Measurements from ENCODE around the gene INAFM1.
"Not testable (repeated sequence)": the region's sequence is repeated elsewhere in the genome, so short reads cannot be mapped to it uniquely, and the experiment has no call there.

The INAFM1 gene

DNA sequence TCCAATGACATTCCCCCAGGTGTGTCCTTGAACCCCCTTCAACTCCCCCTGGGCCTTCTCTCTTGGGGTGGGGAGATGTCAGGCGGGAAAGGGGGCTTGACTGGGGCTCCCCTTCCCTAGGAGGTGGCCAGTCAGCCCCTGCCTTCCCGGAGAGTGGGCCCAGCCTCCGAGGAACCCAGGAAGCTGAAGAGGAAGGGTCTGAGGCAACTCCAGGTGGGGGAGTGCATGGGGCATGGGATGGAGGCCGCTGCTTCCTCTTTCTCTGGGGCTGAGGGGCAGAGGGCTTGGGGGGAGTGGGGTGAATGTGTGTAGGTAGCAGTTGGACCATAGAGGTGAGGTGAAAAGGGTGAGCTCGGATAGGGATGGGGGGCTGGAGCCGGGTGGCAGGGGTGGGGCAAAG is 2.7 kb upstream of the INAFM1 start:
- DNase-seq: no peak

DNA sequence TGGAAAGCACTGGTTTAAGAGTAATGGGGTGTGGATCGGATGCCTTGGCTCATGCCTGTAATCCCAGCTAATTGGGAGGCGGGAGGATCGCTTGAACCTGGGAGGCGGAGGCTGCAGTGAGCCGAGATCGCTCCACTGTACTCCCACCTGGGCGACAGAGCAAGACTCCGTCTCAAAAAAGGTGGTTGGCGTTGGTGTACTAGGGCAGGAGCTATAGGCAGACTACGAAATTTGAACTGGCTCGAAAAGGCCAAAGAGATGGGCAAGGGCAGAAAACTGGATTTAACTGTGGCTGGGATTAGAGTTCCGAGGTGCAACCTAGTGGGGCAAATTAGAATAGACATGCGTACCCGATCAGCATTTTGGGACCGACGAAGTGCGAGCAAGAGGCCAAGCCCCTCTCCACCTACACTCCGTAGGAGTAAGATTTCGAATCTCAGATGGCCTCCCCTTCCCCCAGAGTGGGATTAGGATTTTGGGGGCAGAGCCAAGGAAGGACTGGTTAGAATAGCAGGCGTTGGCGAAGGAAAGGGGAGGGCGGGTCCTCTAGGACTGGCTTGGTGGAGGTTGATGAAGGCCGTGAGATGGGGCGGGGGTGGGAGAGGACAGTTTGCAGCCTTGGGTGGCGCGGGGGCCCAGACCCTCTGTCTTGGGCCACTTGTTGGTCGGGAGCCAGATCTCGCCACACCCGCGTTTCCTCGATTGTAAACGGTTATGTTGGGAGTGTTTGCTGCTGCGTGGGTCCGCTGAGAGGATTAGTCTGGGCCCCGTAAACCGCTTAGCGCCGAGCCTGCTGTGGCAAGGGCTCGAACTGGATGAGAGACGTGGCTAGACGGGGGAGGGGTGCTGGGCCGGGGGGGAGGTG is 2.0 kb upstream of the INAFM1 start:
- peak; percentile 73 for DNase-seq

DNA sequence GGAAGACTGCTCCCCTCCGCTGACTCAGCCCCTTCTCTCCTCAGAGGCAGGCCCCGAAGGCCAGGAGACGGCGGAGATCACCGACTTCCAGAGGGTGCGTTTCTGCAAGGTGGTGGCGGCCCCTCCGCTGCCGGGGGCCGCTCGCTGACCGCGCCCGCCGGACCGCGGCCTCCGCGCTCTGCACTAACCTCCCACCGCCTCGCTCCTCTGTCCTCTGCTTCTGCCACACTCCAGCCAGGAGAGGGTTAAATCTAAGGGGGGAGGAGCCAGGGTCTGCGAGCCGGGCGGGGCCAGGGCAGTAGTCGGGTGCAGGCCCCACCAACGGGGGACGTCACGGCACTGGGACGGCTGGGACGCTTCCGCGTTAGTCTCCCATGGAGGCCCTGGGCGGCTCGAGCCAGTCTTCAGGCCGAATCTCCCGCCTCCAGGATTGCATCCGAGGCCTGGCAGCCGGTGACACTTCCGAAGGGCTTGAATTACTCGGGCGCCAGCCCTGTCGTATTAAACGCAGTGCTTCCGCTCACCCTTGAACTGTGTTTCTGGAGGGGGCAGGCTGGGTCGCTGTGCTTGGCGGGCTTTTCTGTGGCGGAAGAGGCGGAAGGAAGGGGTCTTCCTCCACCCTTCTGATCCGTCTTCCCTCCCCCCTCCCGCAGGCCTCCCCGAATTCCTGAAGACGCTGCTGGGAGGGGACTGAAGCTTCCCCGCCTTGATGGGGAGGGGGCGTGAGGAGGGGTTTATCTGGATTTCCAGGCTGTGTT is 1.2 kb upstream of the INAFM1 start:
- peak; percentile 96 for DNase-seq

DNA sequence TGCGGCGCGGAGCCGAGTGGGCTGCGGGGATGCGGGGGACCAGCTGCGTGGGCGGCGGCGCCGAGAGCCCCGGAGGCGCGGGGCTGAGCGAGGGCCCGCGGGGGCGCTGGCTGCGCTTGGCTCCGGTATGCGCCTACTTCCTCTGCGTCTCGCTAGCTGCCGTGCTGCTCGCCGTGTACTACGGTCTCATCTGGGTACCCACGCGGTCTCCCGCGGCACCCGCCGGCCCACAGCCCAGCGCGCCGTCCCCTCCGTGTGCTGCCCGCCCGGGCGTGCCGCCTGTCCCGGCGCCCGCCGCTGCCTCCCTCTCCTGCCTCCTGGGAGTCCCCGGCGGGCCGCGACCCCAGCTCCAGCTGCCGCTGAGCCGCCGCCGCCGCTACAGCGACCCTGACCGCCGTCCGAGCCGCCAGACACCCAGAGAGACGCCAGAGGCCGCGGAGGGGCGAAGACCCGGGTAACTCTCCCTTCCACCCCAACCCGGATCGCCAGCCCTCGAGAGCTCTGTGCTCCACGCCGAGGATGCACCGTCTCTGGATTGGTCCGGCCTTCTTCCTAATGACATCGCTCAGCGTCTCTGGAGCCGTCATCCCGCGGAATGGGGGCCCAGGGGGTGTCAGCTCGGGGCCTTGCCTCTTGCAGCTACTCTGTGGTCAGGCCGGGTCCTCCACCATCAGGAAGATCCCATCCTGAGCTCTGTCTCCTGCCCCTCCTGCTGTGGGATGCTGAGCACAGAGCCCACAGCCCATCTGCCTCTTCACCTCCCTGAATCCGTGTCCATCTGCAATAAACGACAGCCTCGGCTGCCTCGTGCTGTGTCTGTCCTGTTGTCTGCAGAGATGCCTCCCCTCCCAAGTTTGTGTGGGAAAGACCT is 441 bp downstream of the INAFM1 start:
- peak; percentile 70 for DNase-seq

DNA sequence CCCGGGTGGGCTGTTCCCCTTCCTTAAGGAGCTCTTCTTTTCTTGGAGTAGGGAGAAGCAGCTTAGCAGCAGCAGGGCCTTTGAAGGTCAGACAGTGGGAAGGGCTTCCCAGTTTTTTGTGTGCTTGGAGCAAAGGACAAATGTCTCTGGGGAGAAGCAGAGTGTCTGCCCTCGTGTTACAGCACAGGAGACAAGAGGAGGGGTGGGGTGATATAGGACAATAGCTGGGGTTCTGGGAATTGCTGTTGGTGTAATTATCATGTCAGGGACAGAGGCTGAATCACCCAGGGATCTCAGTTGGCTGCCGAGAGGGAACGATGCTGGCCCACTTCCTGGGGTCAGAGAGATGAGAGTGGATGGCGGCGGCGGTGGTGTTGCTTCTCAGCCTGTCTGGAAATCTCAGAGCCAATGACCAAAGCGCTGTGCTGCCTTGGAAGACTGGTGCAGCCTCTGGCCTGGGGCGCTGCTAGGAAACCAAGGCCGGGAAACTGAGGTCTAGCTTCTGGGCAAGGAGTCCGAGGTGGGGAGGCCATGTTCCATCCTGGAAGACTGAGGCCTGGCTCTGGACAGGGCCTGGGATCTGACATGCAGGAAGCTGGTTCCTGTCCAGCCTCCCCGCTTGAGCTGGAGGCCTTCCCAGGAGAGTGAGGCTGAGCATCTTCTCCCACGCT is 1.2 kb downstream of the INAFM1 start:
- no peak for DNase-seq

DNA sequence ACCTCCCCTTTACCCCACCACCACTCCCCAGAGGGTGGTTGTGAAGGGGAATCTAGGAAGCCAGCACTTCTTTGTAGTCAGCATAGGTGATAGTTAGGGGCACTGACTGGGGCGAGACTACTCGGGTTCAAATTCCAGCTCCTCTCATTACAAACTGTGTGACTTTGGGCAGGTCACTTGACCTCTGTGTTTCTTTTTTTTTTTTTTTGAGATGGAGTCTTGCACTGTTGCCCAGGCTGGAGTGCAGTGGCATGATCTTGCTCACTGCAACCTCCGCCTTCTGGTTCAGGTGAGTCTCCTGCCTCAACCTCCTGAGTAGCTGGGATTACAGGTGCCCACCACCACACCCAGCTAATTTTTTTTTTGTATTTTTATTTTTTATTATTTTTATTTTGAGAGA is 1.8 kb downstream of the INAFM1 start:
- not testable (repeated sequence) for DNase-seq

DNA sequence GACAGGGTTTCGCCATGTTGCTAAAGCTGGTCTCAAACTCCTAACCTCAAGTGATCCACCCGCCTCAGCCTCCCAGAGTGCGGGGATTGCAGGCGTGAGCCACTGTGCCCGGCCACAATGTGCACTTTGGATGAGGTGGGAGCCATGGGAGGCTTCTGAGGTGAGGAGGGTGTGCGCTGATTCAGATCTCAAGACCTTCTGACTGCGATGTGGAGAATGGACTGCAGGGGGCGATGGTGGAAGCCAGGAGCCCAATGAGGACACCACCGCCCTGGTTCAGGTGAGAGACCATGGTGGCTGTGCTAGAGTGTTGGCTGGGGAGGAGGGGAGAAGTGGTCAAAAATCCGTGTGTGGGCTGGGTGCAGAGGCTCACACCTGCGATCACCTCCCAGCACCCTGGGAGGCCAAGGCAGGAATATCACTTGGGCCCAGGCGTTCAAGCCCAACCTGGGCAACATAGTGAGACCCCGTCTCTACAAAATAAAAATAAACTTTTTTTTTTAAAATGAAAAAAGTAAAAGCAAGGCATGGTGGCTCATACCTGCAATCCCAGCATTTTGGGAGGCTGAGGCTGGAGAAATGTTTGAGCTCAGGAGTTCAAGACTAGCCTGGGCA is 5.6 kb downstream of the INAFM1 start:
- DNase-seq: no peak

DNA sequence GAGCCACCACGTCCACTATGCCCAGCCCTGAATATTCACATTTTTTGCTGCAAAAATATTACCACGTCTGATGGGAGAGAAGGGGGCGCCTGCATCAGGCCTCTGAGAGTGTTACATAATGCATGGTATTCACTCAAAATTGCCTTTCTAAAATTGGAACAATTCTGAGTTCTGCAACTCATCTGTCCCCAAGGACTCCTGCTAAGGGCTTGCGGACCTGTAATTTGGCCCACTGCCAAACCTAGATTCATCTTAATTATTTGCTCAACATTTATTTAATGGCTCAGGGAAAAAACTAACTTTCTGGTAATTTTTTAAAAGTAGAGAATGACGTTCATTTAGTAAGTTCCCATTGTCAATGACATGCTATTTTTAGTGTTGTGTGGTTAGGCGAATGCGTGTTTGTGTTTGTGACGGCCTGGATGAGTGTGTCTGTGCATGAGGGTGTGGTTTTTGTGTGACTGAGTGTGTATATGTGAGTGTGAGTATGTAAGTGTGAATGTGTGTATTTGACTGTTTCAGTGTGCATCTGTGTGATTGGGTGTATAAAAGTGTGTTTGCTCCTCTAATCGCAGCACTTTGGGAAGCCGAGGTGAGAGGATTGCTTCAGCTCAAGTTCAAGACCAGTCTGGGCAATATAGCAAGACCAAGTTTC is 8.8 kb downstream of the INAFM1 start:
- DNase-seq: no peak

DNA sequence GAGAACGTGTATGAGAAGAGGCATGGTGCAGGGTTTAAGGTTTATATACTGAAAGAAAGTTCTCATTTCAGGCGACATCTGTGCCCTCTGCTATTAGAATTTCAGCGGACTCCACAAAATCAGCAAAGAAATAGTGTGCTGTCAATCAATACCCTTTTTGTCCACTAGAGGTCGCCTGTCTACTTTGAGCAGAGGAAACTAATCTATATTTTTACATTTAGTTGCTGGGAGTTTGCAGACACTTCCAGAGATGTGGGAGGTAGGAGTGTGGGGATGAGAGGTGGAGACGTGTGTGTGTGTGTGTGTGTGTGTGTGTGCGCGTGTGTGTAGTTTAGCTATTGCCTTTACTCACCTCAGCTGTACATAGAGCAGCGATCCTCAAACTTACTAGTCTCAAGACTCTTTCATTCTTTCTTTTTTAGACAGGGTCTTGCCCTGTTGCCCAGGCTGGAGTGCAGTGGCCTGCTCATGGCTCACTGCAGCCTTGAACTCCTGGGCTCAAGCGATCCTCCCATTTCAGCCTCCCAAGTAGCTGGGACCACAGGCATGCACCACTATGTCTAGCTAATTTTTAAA is 9.7 kb downstream of the INAFM1 start:
- DNase-seq: no peak

DNA sequence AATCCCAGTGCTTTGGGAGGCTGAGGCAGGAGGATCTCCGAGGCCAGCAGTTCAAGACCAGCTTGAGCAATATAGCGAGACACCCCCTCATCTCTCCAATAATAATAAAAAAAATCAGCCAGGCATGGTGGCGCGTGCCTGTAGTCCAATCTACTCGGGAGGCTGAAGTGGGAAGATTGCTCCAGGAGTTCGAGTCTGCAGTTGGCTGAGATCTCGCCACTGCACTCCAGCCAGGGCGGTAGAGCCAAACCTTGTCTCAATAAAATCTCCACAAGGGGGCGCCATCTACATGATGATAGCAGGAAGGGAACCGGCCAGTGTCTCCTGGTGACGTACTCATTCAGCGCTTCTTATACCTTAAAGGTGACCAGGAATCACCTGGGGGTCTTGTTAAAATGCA is 21.4 kb downstream of the INAFM1 start:
- DNase-seq: no peak

DNA sequence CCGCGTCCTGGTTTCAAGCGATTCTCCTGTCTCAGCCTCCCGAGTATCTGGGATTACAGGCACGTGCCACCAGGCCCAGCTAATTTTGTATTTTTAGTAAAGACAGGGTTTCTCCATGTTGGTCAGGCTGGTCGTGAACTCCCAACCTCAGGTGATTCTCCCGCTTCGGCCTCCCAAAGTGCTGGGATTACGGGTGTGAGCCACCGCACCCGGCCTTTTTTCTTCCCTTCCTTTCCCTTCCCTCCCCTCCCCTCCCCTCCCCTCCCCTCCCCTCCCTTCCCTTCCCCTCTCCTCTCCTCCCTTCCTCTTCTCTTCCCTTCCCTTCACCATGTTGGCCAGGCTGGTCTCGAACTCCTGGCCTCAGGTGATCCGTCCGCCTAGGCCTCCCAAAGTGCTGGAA is 26.2 kb downstream of the INAFM1 start:
- DNase-seq: not testable (repeated sequence)

DNA sequence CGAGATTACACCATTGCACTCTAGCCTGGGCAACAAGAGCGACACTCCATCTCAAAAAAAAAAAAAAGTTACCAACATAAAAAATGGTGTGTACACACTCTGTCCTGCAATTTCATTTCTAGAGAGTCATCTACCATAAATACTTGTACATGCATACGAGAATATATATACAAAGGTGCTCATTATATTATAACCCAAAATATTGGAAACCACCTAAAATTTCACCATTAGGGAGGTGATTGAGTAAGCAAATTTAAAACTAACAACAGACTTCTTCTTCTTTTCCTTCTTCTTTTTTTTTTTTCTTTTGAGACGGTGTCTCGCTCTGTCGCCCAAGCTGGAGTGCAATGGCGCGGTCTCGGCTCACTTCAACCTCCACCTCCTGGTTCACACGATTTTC is 27.6 kb downstream of the INAFM1 start:
- DNase-seq: no peak

DNA sequence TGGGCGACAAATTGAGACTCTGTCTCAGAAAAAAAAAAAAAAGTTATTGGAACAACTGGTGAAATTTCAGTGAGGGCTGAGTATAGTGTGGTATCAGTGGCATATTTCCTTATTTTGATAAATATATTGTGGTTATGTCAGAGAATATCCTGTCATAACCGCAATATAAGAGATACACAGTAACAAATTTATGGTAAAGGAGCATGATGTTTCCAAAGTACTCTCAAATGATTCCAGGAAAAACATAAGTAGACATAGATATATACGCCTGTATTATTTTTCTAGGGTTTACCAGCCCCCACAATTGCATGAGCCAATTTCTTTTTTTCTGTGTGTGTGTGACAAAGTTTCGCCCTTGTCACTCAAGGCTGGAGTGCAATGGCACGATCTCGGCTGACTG is 29.3 kb downstream of the INAFM1 start:
- no peak for DNase-seq

DNA sequence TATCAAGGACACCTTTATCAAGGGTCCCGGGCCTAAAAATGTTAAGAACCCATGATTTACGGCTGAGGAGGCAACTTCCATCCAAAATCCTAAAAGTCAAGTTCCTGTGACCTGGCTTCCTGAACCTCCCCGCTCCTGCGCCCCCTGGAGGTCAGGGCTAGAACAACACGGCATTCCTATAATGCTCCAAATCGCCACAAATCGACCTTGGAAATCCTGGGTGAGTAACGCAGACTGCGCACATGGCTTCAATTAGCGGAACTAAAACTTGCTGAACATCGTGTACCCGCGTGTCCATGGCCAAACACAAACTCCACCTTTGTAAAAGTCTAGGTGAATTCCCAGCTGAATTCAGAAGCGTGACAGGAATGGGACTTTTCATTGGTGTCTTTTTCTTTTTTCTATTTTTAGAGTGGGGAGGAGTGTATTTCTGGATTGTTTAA is 30.6 kb downstream of the INAFM1 start:
- peak; percentile 52 for DNase-seq

DNA sequence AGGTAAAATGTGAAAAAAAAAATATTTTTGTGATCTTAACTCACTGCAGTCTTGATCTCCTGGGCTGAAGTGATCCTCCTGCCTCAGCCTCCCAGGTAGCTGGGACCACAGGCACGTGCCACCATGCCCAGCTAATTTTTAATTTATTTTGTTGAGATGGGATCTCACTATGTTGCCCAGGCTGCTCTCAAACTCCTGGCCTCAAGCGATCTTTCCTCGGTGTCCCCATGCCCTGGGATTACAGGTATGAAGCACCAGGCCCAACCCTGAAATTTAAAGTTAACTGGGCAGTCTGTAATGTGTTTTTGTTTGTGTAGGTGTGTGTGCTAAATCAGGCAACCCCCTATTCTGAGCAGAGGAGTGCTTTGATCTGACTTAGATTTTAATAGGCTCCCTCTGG is 31.6 kb downstream of the INAFM1 start:
- no peak for DNase-seq

DNA sequence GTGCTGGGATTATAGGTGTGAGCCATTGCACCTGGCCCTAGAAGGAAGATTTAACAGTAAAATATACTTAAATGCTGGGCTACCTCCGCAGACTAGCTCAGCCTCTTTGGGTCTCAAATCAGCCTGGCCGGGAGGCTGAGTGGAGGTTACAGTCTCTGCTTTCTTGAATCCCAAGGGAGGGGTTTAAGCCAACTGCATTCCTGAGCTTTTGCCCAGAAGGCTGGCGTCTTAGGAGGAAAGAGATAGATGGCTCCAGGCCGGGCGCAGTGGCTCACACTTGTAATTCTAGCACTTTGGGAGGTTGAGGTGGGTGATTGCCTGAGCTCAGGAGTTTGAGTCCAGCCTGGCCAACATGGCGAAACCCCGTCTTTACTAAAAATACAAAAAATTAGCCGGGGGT is 34.4 kb downstream of the INAFM1 start:
- DNase-seq: no peak

DNA sequence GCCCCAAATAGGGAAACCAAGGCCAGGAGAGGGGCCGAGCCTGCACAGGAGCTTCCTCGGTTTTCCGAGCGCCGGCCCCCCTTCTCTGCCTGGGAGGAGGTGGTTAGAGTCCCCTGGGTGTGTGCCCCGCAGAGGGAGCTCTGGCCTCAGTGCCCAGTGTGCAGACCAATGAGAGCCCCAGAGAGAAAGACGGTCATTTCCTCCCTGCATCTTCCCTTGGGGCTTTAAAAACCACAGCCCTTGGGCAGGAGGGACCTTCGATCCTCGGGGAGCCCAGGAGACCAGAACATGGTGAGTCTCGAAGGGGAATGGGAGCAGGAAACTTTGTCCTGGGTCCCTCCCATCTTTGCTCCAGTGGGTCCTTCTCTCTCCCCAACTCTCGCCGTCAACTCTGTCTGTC is 34.9 kb downstream of the INAFM1 start, which contains the start of gene C5AR1:
TSS of gene C5AR1 (plus strand) at position 254 of the 400 bp plus-strand sequence. CDS start at position 289, 35 bp downstream.
- DNase-seq: no peak

DNA sequence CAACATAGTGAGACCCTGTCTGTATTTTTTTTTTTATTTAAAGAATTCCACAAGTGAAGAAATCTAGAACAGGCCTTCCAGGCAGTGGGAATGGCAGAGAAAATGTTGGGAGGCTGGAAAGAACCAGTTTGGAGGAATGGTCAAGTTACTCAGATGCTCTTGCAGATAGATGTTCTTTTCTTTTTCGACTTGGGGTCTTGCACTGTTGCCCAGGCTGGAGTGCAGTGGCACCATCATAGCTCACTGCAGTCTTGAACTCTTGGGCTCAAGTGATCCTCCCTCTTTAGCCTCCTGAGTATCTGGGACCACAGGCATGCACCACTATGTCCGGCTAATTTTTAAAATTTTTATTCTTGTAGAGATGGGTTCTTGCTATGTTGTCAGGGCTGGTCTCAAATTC is 35.6 kb downstream of the INAFM1 start:
- DNase-seq: no peak

DNA sequence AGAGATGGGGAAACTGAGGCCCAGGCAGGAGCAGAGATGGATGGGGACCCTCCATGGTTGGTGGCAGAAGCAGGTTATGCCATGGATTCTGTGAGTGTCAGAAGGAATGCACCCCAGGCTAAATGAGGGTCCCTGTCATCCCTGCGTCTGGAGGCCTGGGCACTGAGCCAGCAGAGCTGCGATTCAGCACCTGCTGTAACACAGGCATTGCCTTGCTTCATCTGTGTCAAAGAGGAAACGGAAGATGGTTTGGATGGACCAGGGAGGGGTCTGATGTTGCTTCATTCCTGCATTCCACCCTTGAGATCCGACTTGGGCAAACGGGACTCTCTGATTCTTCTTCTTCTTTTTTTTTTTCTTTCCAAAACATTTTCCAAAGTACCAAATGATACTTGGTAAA is 36.1 kb downstream of the INAFM1 start:
- DNase-seq: no peak

DNA sequence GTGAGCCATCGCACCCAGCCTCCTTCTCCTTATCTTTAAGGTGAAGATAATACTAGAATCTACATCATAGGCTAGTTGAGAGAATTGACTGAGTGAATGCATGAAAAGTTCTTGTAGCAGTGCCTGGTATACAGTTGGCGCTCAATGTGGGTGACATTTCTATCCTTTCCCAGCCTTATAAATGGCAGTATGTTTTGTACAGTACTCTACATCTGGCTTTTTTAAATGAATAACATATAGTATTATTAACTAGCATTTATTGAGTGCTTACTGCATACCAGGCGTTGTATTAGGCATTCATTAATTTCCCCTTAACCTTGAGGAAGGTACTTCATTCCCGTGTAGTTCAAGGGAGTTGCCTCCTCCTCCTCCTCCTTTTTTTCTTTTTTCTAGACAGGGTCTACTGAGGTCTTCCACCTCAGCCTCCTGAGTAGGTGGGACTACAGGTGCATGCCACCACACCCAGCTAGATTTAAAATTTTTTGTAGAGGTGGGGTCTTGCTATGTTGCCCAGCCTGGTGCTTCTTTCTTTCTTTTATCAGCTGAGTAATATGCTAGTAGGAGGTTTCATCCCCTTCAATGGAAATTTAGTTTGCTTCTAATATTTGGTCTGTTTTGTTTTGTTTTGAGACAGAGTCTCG is 37.8 kb downstream of the INAFM1 start:
- no peak for DNase-seq

Data from left hindlimb (tissue), 1 donor.